Liver (tissue), 3 donors: ENCODE results near the gene DGKB.

Experiments used
- GABPA ChIP-seq, 2 donors: IDR thresholded peaks in 1 of 2; conservative IDR thresholded peaks in 1 of 2; 2 replicates each; pipeline ENCODE4 v1.6.1; 2016; ENCODE audit warnings: antibody characterized with exemption in 2 of 2, mild to moderate bottlenecking in 1 of 2, moderate library complexity in 1 of 2
- RAD21 ChIP-seq, 2 donors: IDR thresholded peaks; 2 replicates each; pipeline ENCODE4 v1.6.1; 2016; ENCODE audit warnings: antibody characterized with exemption in 2 of 2, mild to moderate bottlenecking in 2 of 2
- SP1 ChIP-seq: IDR thresholded peaks from 2 replicates; pipeline ENCODE4 v1.6.1; 2018; ENCODE audit warnings: antibody characterized with exemption, mild to moderate bottlenecking
- YY1 ChIP-seq: IDR thresholded peaks from 2 replicates; pipeline ENCODE4 v1.6.1; 2016; ENCODE audit warnings: antibody characterized with exemption, mild to moderate bottlenecking
- TF ChIP-seq, protein P1 (sequence below): fragments of 150-350 bp; IDR thresholded peaks from 2 replicates; pipeline ENCODE4 v1.5.1; 2017; ENCODE audit warnings: improper control_type of control experiment, low read depth, low read length; ENCODE audit not compliant: missing input control
- TF ChIP-seq, protein P2 (sequence below): IDR thresholded peaks from 2 replicates; pipeline ENCODE4 v1.6.1; 2016; ENCODE audit warnings: antibody characterized with exemption
- donor health status: healthy.
- donor health status: healthy.

GRCh38 chr7:14777806-14778205 lies 124.7 kb downstream of the DGKB start:
- no peak for TF ChIP-seq RAD21 (IDR thresholded peaks at IDR 0.05)
- TF ChIP-seq, protein P1, sequence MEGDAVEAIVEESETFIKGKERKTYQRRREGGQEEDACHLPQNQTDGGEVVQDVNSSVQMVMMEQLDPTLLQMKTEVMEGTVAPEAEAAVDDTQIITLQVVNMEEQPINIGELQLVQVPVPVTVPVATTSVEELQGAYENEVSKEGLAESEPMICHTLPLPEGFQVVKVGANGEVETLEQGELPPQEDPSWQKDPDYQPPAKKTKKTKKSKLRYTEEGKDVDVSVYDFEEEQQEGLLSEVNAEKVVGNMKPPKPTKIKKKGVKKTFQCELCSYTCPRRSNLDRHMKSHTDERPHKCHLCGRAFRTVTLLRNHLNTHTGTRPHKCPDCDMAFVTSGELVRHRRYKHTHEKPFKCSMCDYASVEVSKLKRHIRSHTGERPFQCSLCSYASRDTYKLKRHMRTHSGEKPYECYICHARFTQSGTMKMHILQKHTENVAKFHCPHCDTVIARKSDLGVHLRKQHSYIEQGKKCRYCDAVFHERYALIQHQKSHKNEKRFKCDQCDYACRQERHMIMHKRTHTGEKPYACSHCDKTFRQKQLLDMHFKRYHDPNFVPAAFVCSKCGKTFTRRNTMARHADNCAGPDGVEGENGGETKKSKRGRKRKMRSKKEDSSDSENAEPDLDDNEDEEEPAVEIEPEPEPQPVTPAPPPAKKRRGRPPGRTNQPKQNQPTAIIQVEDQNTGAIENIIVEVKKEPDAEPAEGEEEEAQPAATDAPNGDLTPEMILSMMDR: no peak
- no peak for TF ChIP-seq GABPA (IDR thresholded peaks at IDR 0.05 in 1 of 2, conservative IDR thresholded peaks at IDR 0.05 in 1 of 2)
- TF ChIP-seq, protein P2, sequence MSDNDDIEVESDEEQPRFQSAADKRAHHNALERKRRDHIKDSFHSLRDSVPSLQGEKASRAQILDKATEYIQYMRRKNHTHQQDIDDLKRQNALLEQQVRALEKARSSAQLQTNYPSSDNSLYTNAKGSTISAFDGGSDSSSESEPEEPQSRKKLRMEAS: no peak
- no peak for TF ChIP-seq SP1
- no peak for TF ChIP-seq YY1
